Muscle layer of colon (tissue), 2 donors: Measurements from ENCODE around the gene BACH2.

Source experiments
- H3K27ac ChIP-seq: one replicate; pipeline ENCODE4 v1.7.0; 2013; ENCODE audit warnings: low read depth, mild to moderate bottlenecking, low read length, moderate library complexity
- H3K27me3 ChIP-seq, 2 donors: one replicate each; pipeline ENCODE4 v1.7.0; 2013; ENCODE audit warnings: low read length in 2 of 2, mild to moderate bottlenecking in 2 of 2; ENCODE audit not compliant: insufficient read depth in 2 of 2, control insufficient read depth in 1 of 2
- H3K36me3 ChIP-seq: one replicate; pipeline ENCODE4 v1.7.0; 2013; ENCODE audit warnings: mild to moderate bottlenecking, low read length; ENCODE audit not compliant: insufficient read depth
- H3K4me1 ChIP-seq: one replicate; pipeline ENCODE4 v1.7.0; 2013; ENCODE audit warnings: mild to moderate bottlenecking, low read length; ENCODE audit not compliant: insufficient read depth
- H3K4me3 ChIP-seq, 2 donors: one replicate each; pipeline ENCODE4 v1.7.0; 2013; ENCODE audit warnings: low read length in 2 of 2, low read depth in 1 of 2, mild to moderate bottlenecking in 1 of 2, moderate library complexity in 1 of 2
- H3K9ac ChIP-seq: one replicate; pipeline ENCODE4 v1.7.0; 2013; ENCODE audit warnings: low read length
- H3K9me3 ChIP-seq: one replicate; pipeline ENCODE4 v1.7.0; 2013; ENCODE audit warnings: mild to moderate bottlenecking, low read length
- donor health status: abdominal sarcoma.
- donor health status: Adenocarcinoma of cecum.

BACH2 gene

GRCh38 chr6:89936177-89936576, 360.5 kb downstream of the BACH2 start:
- no peaks in the 10 kb centered on the region for H3K36me3 ChIP-seq
- H3K27me3 ChIP-seq: no peaks in the 10 kb centered on the region
- H3K4me3 ChIP-seq: no peak overlapping the region
- H3K9me3 ChIP-seq: no peaks in the 10 kb centered on the region
- H3K9ac ChIP-seq: no peak overlapping the region
- H3K27ac ChIP-seq: no peak overlapping the region
- peaks cover 4% of the 10 kb centered on the region for H3K4me1 ChIP-seq

DNA sequence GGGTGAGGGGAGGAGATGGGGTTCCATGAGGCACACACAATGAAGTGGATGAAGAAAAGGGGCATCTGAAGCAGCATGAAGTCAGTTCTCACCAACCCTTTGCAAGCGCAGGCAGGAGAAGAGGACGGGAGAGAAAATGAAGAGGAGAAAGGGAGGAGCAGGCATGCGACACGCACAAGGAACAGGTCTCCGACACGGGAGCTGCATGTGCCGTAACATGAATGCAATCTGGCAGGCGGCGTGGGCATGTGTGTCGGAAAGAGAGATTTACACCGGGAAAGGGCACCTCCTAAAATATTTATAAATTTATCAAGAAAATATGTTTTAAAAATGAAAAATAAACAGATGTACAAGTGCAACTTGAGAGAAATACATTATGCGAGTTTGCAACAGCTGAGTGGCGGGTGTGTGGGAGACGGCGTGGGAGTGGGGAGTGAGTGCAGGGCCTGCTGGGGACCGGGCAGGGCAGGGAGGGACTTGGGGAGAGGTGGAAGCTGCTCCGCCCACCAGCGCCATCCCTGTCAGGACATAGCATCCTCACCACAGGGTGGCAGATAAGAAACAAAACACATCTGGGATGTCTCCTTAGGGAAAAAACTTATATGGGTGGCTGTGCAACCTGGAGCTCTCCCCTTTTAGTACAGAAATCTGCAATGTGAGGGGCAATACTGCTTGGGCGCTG, 361.8 kb downstream of the BACH2 start:
- no peaks in the 10 kb centered on the region for H3K4me1 ChIP-seq

DNA sequence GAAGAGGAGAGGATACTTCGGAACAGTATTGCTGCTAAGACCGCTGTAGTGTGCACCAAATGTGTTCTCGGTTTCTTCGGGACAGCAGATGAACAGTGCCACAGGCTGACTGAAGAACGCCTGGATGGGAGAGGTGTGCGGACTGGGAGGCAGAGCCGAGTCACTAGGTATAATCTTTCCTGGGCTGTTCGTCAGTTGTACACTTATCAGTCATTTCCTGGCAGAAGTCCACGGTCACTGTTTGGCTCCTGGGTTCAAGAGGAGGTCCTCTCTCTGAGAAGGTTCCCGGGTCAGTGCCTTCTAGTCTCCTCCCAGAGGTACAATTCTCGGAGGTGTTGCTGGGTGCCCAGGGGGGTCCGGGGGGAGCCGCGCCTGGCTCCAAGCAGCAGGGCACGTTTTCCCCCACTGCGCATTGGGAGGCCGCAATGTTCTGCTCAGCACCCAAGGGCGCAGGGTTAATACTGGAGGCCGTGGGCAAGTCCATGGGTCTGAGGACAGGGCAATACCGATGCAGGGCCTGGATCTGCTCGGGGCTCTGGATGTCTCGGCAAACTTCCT, 364.3 kb downstream of the BACH2 start:
- Histone ChIP-seq H3K36me3 (no peaks in the 10 kb centered on the region), H3K27ac (no peak overlapping the region), H3K4me1 (no peaks in the 10 kb centered on the region), H3K27me3 (no peaks in the 10 kb centered on the region), H3K4me3 (no peak overlapping the region), H3K9me3 (no peaks in the 10 kb centered on the region), H3K9ac (no peak overlapping the region)

More for the DNA sequence above, 361.8 kb downstream of the BACH2 start:
- Histone ChIP-seq H3K4me3 (no peak overlapping the region), H3K9ac (no peak overlapping the region), H3K27me3 (no peaks in the 10 kb centered on the region), H3K9me3 (no peaks in the 10 kb centered on the region), H3K27ac (no peak overlapping the region), H3K36me3 (no peaks in the 10 kb centered on the region)

- no peaks in the 10 kb centered on the region for H3K9me3 ChIP-seq
- no peak overlapping the region for H3K9ac ChIP-seq
- no peaks in the 10 kb centered on the region for H3K4me1 ChIP-seq
- H3K27ac ChIP-seq: no peak overlapping the region
- H3K36me3 ChIP-seq: no peaks in the 10 kb centered on the region
- H3K27me3 ChIP-seq: no peaks in the 10 kb centered on the region
- H3K4me3 ChIP-seq: no peak overlapping the region
Observed at GRCh38 chr6:89930789-89931188, 365.9 kb downstream of the BACH2 start.

- Histone ChIP-seq H3K4me3 (no peak overlapping the region), H3K9me3 (no peaks in the 10 kb centered on the region), H3K27ac (no peak overlapping the region), H3K36me3 (no peaks in the 10 kb centered on the region), H3K4me1 (no peaks in the 10 kb centered on the region), H3K27me3 (no peaks in the 10 kb centered on the region), H3K9ac (no peak overlapping the region)
Observed at GRCh38 chr6:89928604-89929003, 368.0 kb downstream of the BACH2 start.

- Histone ChIP-seq H3K36me3 (no peaks in the 10 kb centered on the region), H3K27ac (no peak overlapping the region), H3K9ac (no peak overlapping the region), H3K27me3 (no peaks in the 10 kb centered on the region), H3K4me3 (no peak overlapping the region), H3K4me1 (no peaks in the 10 kb centered on the region), H3K9me3 (no peaks in the 10 kb centered on the region)
Observed at GRCh38 chr6:89927791-89928550, 368.7 kb downstream of the BACH2 start.

DNA sequence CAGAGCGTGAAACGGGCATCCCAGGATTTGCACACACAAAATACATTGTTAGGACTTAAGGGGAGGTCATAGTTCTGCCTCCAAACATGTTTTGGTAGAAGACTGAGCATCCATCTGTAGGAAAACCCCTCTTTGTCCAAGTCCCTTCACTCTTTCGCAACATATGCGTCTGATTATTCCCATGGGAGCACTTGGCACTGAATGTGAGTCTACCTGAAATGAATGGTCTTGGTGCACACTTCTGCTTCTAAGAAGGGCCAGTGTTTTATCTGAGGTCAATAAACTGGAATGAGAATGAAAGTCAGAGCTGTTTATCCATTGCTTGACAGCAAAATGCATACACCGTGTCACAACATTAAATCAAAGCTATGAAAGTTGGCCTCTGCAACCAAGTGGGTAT, 369.4 kb downstream of the BACH2 start:
- no peaks in the 10 kb centered on the region for H3K9me3 ChIP-seq
- no peaks in the 10 kb centered on the region for H3K27me3 ChIP-seq
- H3K4me3 ChIP-seq: no peak overlapping the region
- no peak overlapping the region for H3K9ac ChIP-seq
- H3K4me1 ChIP-seq: no peaks in the 10 kb centered on the region
- no peak overlapping the region for H3K27ac ChIP-seq
- H3K36me3 ChIP-seq: no peaks in the 10 kb centered on the region

DNA sequence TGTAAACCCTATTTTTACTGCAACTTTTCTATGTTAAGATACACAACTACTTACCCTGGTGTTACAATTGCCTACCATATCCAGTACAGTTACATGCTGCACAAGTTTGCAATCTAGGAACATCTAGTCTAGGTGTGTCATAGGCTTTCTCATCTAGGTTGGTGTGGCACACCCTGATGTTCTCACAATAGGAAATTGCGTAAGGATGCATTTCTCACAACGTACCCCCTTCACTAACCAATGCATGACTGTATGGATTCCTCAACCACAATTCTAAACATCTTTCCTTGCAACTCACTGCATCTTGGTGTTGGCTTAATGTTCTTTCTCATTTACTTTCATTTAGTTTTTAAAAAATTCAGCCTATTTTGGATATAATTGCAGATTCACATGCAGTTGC, 370.8 kb downstream of the BACH2 start:
- H3K9ac ChIP-seq: no peak overlapping the region
- H3K4me3 ChIP-seq: no peak overlapping the region
- no peaks in the 10 kb centered on the region for H3K9me3 ChIP-seq
- H3K36me3 ChIP-seq: no peaks in the 10 kb centered on the region
- no peaks in the 10 kb centered on the region for H3K27me3 ChIP-seq
- H3K4me1 ChIP-seq: no peaks in the 10 kb centered on the region
- no peak overlapping the region for H3K27ac ChIP-seq

- no peaks in the 10 kb centered on the region for H3K4me1 ChIP-seq
- H3K4me3 ChIP-seq: no peak overlapping the region
- no peak overlapping the region for H3K27ac ChIP-seq
- no peaks in the 10 kb centered on the region for H3K9me3 ChIP-seq
- no peaks in the 10 kb centered on the region for H3K27me3 ChIP-seq
- H3K36me3 ChIP-seq: no peaks in the 10 kb centered on the region
- H3K9ac ChIP-seq: no peak overlapping the region
Observed at GRCh38 chr6:89924231-89924630, 372.4 kb downstream of the BACH2 start.

GRCh38 chr6:89921691-89922090, 375.0 kb downstream of the BACH2 start:
- Histone ChIP-seq H3K27ac (no peak overlapping the region), H3K4me3 (no peak overlapping the region), H3K9me3 (peaks cover 3% of the 10 kb centered on the region), H3K36me3 (no peaks in the 10 kb centered on the region), H3K4me1 (no peaks in the 10 kb centered on the region), H3K9ac (no peak overlapping the region), H3K27me3 (no peaks in the 10 kb centered on the region)

DNA sequence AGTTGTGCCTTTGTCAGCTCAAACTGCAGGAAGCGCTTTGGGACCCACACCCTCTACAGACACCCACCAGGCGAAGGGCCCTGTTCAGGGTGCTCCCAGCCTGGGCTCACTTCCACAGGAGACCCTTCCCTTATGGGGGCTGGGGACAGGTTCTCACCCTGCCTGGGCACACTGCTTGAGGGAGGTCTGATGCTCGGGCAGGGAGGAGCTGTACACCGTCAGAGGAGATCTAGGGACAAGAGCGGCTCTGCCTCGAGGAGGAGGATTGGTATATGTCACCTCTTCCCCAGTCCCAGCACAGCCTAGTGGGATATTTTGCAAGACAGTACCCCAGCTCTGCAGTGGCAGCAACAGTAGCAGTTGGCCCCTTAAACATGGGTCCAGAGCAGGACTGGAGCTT, 375.4 kb downstream of the BACH2 start:
- no peaks in the 10 kb centered on the region for H3K36me3 ChIP-seq
- no peaks in the 10 kb centered on the region for H3K4me1 ChIP-seq
- no peak overlapping the region for H3K9ac ChIP-seq
- no peak overlapping the region for H3K27ac ChIP-seq
- no peak overlapping the region for H3K4me3 ChIP-seq
- peaks cover 3% of the 10 kb centered on the region for H3K9me3 ChIP-seq
- H3K27me3 ChIP-seq: no peaks in the 10 kb centered on the region
